Transverse colon (tissue), 3 donors: ENCODE data around the gene TMEM107.
"Not testable (repeated sequence)": the region's sequence is repeated elsewhere in the genome, so short reads cannot be mapped to it uniquely, and the experiment has no call there.

Experiments
- CTCF ChIP-seq, 5 experiments: fragments of 200-600 bp in 3 of 5; fragments of 450-650 bp in 2 of 5; sonication (generic) in 3 of 5; IDR thresholded peaks; 1 replicate in 2 of 5; 2 replicates in 3 of 5; pipeline ENCODE4 v1.5.1; 2016 to 2017; ENCODE audit warnings: antibody characterized with exemption in 5 of 5, inconsistent platforms in 3 of 5, mild to moderate bottlenecking in 2 of 5, moderate library complexity in 1 of 5
- EP300 ChIP-seq: sonication (generic); formaldehyde crosslinking; IDR thresholded peaks from one replicate; pipeline ENCODE4 v1.6.1; 2017; ENCODE audit warnings: antibody characterized with exemption, low read depth
- POLR2A ChIP-seq: fragments of 450-650 bp; IDR thresholded peaks from one replicate; pipeline ENCODE4 v1.6.1; 2016; ENCODE audit warnings: antibody characterized with exemption, mild to moderate bottlenecking, moderate library complexity

GRCh38 chr17:8170186-8170585 lies 6.0 kb downstream of the TMEM107 start:
- TF ChIP-seq CTCF (IDR thresholded peaks at IDR 0.05); POLR2A; EP300: not testable (repeated sequence)
